Ishikawa (cell line): ENCODE results near the gene PLEKHA6.

Experiments
- CEBPB ChIP-seq: IDR thresholded peaks from 2 replicates; pipeline ENCODE4 v1.6.1; 2012
- CREB1 ChIP-seq: IDR thresholded peaks from 2 replicates; pipeline ENCODE4 v1.6.1; 2012; ENCODE audit warnings: low read depth
- RAD21 ChIP-seq: IDR thresholded peaks from 2 replicates; pipeline ENCODE4 v1.6.1; 2012; ENCODE audit warnings: low read depth

DNA sequence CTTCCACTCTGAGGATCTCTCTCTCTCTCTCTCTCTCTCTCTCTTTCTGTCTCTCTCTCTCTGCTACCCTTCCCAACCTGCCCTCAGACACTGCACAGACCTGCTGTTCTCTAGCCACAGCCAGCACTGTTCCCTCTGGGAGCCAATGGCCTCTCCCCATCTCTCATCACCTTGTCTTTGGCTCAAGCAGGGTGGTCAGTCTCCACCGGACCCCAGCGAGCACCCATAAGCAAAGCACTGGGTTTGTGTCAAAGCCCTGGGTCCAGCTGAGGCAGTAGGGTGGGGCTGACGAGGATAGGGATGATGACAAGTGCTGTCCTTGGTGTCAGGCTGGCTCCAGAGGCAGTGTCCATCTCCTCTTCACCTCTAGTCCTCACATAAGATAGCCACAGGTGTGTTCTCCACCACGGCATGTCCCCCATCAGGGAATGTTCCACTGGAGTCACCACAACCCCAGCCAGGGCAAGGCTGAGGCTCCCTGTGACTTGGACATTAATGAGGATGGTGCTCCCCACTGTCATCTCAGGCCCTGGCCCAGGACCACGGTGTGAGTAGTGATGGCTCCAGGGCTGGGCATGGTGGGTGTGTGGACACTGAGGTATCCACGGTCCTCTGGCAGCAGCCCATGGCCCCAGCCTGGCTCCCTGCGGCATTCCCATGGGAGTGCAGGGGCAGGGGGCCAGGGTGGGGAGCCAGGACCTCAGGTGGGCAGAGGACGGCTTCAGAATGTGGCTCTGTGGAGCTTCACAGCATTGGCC lies 137.5 kb downstream of the PLEKHA6 start:
- TF ChIP-seq CREB1 = no peak
- TF ChIP-seq CEBPB = no peak
- no peak for TF ChIP-seq RAD21
